Uterus (tissue), 2 donors: Measurements from ENCODE around the gene IL4R.

ENCODE experiments used
- POLR2A ChIP-seq, 2 donors: fragments of 450-650 bp; IDR thresholded peaks; one replicate each; pipeline ENCODE4 v1.6.1; 2016; ENCODE audit warnings: antibody characterized with exemption in 2 of 2, mild to moderate bottlenecking in 1 of 2, moderate library complexity in 1 of 2
- TF ChIP-seq, protein P1 (sequence below), 4 experiments: fragments of 200-600 bp in 2 of 4; fragments of 450-650 bp in 2 of 4; sonication (generic) in 2 of 4; IDR thresholded peaks; one replicate each; pipeline ENCODE4 v1.5.1; 2016 to 2019; ENCODE audit warnings: antibody characterized with exemption in 4 of 4, mild to moderate bottlenecking in 2 of 4, moderate library complexity in 1 of 4

DNA sequence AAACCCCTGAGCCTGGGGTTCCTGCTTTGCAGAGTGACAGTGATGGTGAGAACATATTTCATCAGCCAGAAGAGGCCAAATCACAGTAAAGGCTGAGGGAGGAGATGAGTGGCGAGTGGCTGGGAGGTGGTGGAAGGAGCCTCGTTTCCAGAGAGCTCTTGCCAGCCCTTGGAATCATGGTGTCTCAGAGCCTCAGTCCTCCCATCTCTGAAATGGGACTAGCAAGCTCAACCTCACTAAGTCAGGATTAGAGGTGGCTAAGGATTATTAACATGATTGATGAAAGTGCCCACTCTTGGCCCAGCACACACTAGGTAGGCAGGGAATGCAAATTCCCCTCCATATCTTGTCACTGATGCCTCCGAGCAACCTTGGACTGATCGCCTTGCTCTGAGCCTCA lies 43.0 kb downstream of the IL4R start:
- TF ChIP-seq, protein P1, sequence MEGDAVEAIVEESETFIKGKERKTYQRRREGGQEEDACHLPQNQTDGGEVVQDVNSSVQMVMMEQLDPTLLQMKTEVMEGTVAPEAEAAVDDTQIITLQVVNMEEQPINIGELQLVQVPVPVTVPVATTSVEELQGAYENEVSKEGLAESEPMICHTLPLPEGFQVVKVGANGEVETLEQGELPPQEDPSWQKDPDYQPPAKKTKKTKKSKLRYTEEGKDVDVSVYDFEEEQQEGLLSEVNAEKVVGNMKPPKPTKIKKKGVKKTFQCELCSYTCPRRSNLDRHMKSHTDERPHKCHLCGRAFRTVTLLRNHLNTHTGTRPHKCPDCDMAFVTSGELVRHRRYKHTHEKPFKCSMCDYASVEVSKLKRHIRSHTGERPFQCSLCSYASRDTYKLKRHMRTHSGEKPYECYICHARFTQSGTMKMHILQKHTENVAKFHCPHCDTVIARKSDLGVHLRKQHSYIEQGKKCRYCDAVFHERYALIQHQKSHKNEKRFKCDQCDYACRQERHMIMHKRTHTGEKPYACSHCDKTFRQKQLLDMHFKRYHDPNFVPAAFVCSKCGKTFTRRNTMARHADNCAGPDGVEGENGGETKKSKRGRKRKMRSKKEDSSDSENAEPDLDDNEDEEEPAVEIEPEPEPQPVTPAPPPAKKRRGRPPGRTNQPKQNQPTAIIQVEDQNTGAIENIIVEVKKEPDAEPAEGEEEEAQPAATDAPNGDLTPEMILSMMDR (IDR thresholded peaks at IDR 0.05) = no peak
- no peak for TF ChIP-seq POLR2A (IDR thresholded peaks at IDR 0.05)
